GM12864 (cell line): Measurements from ENCODE around the gene FAM8A1.
A peak's percentile ranks its signal among the peaks of the same experiment; 100 is the strongest.
"Not testable (repeated sequence)": the region's sequence is repeated elsewhere in the genome, so short reads cannot be mapped to it uniquely, and the experiment has no call there.

Experiments
- DNase-seq: peaks from one replicate; pipeline ENCODE4 v3.0.0-alpha.2; 2011; ENCODE audit warnings: low read depth
- H3K4me3 ChIP-seq: 2 replicates; pipeline ENCODE4 v1.5.1; 2011; ENCODE audit warnings: mild to moderate bottlenecking, low read depth, low read length, control low read depth
- CTCF ChIP-seq: IDR thresholded peaks from 2 replicates; pipeline ENCODE4 v1.5.1; 2011; ENCODE audit warnings: low read depth, mild to moderate bottlenecking, moderate library complexity, low read length, control low read depth, inconsistent platforms; ENCODE audit errors: missing control alignments

The FAM8A1 gene

DNA sequence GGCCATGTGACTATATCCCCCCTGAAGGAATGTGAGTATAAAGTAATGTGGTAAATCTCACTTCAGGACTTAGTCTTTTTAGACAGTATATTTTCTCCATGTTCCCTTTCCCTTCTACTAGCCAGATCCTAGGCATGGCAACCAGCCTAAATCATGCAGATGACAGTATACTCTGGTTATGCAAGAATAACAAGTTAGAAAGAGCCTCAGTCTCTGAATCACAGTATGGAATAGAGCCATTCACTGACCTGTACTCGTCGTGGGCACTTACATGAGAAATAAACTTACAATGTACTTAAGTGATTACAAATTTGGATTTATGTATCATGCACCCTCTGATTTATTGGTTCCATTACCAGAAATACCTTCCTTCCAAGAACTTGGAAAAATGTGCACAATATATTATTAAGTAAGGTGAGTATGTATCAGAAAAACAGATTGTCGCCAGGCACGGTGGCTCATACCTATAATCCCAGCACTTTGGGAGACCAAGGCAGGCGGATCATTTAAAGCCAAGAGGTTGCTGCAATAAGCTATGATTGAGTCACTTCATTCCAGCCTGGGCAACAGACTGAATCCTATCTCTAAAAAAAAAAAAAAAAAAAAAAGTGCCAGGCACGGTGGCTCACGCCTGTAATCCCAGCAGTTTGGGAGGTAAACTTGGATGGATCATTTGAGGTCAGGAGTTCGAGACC, 25.1 kb upstream of the FAM8A1 start:
- no peak for DNase-seq
- H3K4me3 ChIP-seq, result no peak overlapping the region
- no peak for TF ChIP-seq CTCF

GRCh38 chr6:17577059-17577458, 23.0 kb upstream of the FAM8A1 start:
- H3K4me3 ChIP-seq, result no peak overlapping the region
- no peak for TF ChIP-seq CTCF
- DNase-seq, result no peak

DNA sequence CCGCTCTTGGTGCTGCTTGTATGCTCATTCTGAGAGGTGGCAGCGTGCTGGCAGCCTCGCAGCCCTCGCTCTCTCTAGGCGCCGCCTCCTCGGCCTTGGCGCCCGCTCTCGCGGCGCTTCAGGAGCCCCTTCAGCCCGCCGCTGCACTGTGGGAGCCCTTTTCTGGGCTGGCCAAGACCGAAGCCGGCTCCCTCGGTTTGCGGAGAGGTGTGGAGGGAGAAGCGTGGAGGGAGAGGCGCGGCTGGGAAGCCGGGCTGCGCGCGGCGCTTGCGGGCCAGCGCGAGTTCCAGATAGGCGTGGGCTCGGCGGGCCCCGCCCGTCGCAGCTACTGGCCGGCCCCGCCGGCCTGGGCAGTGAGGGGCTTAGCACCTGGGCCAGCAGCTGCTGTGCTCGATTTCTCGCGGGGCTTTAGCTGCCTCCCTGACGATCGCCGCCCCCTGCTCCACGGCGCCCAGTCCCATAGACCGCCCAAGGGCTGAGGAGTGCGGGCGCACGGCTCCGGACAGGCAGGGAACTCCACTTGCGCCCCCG, 19.5 kb upstream of the FAM8A1 start:
- no peak for DNase-seq
- no peak for TF ChIP-seq CTCF
- no peak overlapping the region for H3K4me3 ChIP-seq

- not testable (repeated sequence) for DNase-seq, H3K4me3 ChIP-seq
Measured at GRCh38 chr6:17581282-17581681, 18.8 kb upstream of the FAM8A1 start.

GRCh38 chr6:17583811-17584210, 16.3 kb upstream of the FAM8A1 start:
- no peak for TF ChIP-seq CTCF
- H3K4me3 ChIP-seq, result no peak overlapping the region
- DNase-seq, result no peak

DNA sequence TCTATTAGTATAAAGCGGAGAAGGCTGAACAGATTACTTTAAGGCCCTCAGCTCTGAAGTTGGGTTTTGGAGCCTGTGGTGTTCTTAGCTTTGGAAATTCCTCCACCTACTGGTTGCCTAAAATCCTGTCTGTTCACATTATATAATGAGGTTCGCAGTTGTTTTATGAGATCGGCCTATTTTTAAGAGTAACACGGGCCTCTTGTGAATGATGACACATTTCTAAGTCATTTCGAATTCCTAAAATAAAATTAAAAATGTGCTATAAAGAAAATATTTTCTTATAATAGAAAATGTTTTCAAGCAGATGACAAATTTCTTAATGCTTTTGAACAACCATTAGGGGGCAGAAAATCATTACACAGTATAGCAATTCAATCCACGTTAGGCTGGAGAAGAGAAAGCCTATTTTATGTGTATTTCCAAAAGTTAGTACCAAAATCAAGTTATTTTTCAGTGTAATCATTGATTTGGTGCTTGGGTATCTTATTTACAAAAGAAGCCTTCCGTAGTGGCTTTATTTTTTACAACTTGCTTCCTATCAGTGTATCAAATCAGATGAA, 15.8 kb upstream of the FAM8A1 start:
- no peak overlapping the region for H3K4me3 ChIP-seq
- TF ChIP-seq CTCF, result peak; percentile 38
- DNase-seq, result no peak

GRCh38 chr6:17585766-17586490, 14.2 kb upstream of the FAM8A1 start:
- peak; percentile 37 for TF ChIP-seq CTCF
- DNase-seq, result no peak
- no peak overlapping the region for H3K4me3 ChIP-seq

- DNase-seq, H3K4me3 ChIP-seq: not testable (repeated sequence)
Measured at GRCh38 chr6:17586623-17587022, 13.5 kb upstream of the FAM8A1 start.
